K562 (cell line): Measurements from ENCODE around the gene MAGI2. TPM values are rescaled to one million over a fixed set of nuclear protein-coding genes. Genes with fewer than 3 reads are reported as not detected.

Experiments
- ATAC-seq: fragments of 200-7000 bp; cut with Tn5 transposase; 3 replicates; pipeline ENCODE4 v1.9.1; 2020; ENCODE audit warnings: moderate library complexity
- BruUV-seq: library from RNA; stranded (reverse); fragments of 400-500 nt; replicated peaks from 2 replicates; lab custom pipeline; 2021; lab: Mats Ljungman, UMichigan
- CTCF ChIA-PET: fragments of 300-600 bp; formaldehyde crosslinking; extraction: SDS; loops from one replicate; lab custom pipeline; 2021; ENCODE audit warnings: low intra/inter-chr PET ratio; lab: Yijun Ruan, JAX
- POLR2A ChIA-PET: fragments of 300-600, 350-650 bp; sonication (Branson Sonifier 250); formaldehyde crosslinking; extraction: SDS; loops from one replicate; lab custom pipeline; 2021; ENCODE audit warnings: antibody characterized with exemption, inconsistent platforms; lab: Yijun Ruan, JAX
- DNase-seq, 4 experiments: peaks; one replicate each; pipeline versions ENCODE4 v3.0.0 to v3.0.0-alpha.2; 2011 to 2018; ENCODE audit warnings: low spot score in 3 of 4, mixed read lengths in 3 of 4; ENCODE audit errors: extremely low read depth in 1 of 4
- FAIRE-seq: peaks from 2 replicates; lab custom pipeline; 2011; peaks lifted over from hg19 to GRCh38; lab: Jason Lieb, UNC
- H2AFZ ChIP-seq: 2 replicates; pipeline ENCODE4 v1.6.0; 2011; ENCODE audit warnings: low read depth, low read length, control low read depth, inconsistent platforms
- H3K27ac ChIP-seq: fragments of 200-600 bp; 3 replicates; pipeline ENCODE4 v1.8.0; 2011; ENCODE audit warnings: low read depth, mild to moderate bottlenecking, control low read depth, inconsistent platforms, low read length, moderate library complexity, mixed read lengths; ENCODE audit errors: extremely low read depth
- H3K27me3 ChIP-seq, 2 experiments: fragments of 300-600 bp in 1 of 2; 2 replicates in 1 of 2; 3 replicates in 1 of 2; pipeline versions ENCODE4 v1.6.0 to v1.8.0; 2011; ENCODE audit warnings: inconsistent platforms in 2 of 2, low read length in 2 of 2, mild to moderate bottlenecking in 1 of 2, mixed read lengths in 1 of 2, moderate library complexity in 1 of 2; ENCODE audit not compliant: control insufficient read depth in 2 of 2, insufficient read depth in 2 of 2
- H3K36me3 ChIP-seq: fragments of 300-600 bp; 3 replicates; pipeline ENCODE4 v1.8.0; 2011; ENCODE audit warnings: mild to moderate bottlenecking, low read length, inconsistent platforms; ENCODE audit not compliant: control insufficient read depth, insufficient read depth
- H3K4me1 ChIP-seq, 2 experiments: fragments of 200-600 bp in 1 of 2; replicated peaks in 1 of 2; 2 replicates in 1 of 2; 3 replicates in 1 of 2; pipeline versions ENCODE4 v1.5.1 to v1.8.0; 2011; ENCODE audit warnings: inconsistent platforms in 2 of 2, low read length in 2 of 2, mild to moderate bottlenecking in 1 of 2, mixed read lengths in 1 of 2, moderate library complexity in 1 of 2; ENCODE audit not compliant: control insufficient read depth in 2 of 2, insufficient read depth in 2 of 2
- H3K4me2 ChIP-seq: 2 replicates; pipeline ENCODE4 v1.6.1; 2011; ENCODE audit warnings: low read length, control low read depth, inconsistent platforms, mixed read lengths; ENCODE audit not compliant: insufficient read depth
- H3K4me3 ChIP-seq: fragments of 200-600 bp; sonication (generic), shearing (Covaris generic); 2 replicates; pipeline ENCODE4 v1.5.1; 2016; ENCODE audit warnings: control low read depth, inconsistent platforms
- H3K79me2 ChIP-seq: fragments of 200-600 bp; 3 replicates; pipeline ENCODE4 v1.8.0; 2011; ENCODE audit warnings: low read length, inconsistent platforms; ENCODE audit not compliant: control insufficient read depth, insufficient read depth
- H3K9ac ChIP-seq, 2 experiments: 2 replicates each; pipeline versions ENCODE4 v1.6.0 to v1.6.1; 2011; ENCODE audit warnings: low read depth in 2 of 2, low read length in 2 of 2, control low read depth in 1 of 2, inconsistent platforms in 1 of 2, mild to moderate bottlenecking in 1 of 2, mixed read lengths in 1 of 2; ENCODE audit not compliant: insufficient read depth in 1 of 2
- H3K9me1 ChIP-seq: one replicate; pipeline ENCODE4 v1.6.0; 2011; ENCODE audit warnings: inconsistent platforms, mild to moderate bottlenecking, low read length, moderate library complexity; ENCODE audit not compliant: control insufficient read depth, insufficient read depth
- H3K9me3 ChIP-seq: replicated peaks from 2 replicates; pipeline ENCODE4 v1.5.1; 2011; ENCODE audit warnings: low read depth, low read length, inconsistent platforms; ENCODE audit not compliant: control insufficient read depth, insufficient read depth
- H4K20me1 ChIP-seq: replicated peaks from 2 replicates; pipeline ENCODE4 v1.6.1; 2011; ENCODE audit warnings: low read length, inconsistent platforms, mixed read lengths; ENCODE audit not compliant: control insufficient read depth, insufficient read depth
- ETS2 ChIP-seq: IDR thresholded peaks from 2 replicates; pipeline ENCODE4 v1.6.1; 2016; ENCODE audit warnings: borderline replicate concordance, missing genetic modification characterization, mild to moderate bottlenecking, moderate library complexity, missing compliant biosample characterization; ENCODE audit not compliant: poor library complexity, severe bottlenecking
- GABPB2 ChIP-seq: fragments of 250-450 bp; sonication (Bioruptor Pico); conservative IDR thresholded peaks from 2 replicates; pipeline ENCODE4 v1.5.1; 2021; ENCODE audit warnings: mild to moderate bottlenecking
- HNRNPUL1 ChIP-seq: fragments of 200-400 bp; formaldehyde crosslinking; IDR thresholded peaks from 2 replicates; pipeline ENCODE4 v1.6.1; 2017; ENCODE audit warnings: low read length
- PHF21A ChIP-seq: fragments of 450-650 bp; IDR thresholded peaks from 2 replicates; pipeline ENCODE4 v1.6.1; 2017; ENCODE audit warnings: low read depth, borderline replicate concordance
- RB1 ChIP-seq: fragments of 450-650 bp; IDR thresholded peaks from 2 replicates; pipeline ENCODE4 v1.6.1; 2017; ENCODE audit warnings: low read depth, mild to moderate bottlenecking
- TSC22D4 ChIP-seq: fragments of 450-650 bp; IDR thresholded peaks from 2 replicates; pipeline ENCODE4 v1.6.1; 2016; ENCODE audit warnings: missing genetic modification characterization, missing biosample characterization, control low read depth
- ZNF347 ChIP-seq: fragments of 450-650 bp; formaldehyde crosslinking; IDR thresholded peaks from 2 replicates; pipeline ENCODE4 v1.4.0; 2020; ENCODE audit warnings: low read depth, mild to moderate bottlenecking, moderate library complexity
- ZNF354B ChIP-seq: fragments of 250-450 bp; sonication (Bioruptor Pico); IDR thresholded peaks from 2 replicates; pipeline ENCODE4 v1.4.0; 2020
- ZNF583 ChIP-seq: fragments of 250-450 bp; sonication (Bioruptor Pico); IDR thresholded peaks from 2 replicates; pipeline ENCODE4 v1.4.0; 2020
- WGBS: fragments of 100-300 bp; shearing (Covaris generic); methylation state at CpG from one replicate; pipeline ENCODE4 v1.1.6; 2016; ENCODE audit warnings: low coverage, mixed read lengths; ENCODE audit not compliant: insufficient coverage; ENCODE audit errors: missing lambda C conversion rate; 5-methylcytosine and 5-hydroxymethylcytosine counted together
- in situ Hi-C: fragments of 300-500 bp; cut with MboI; formaldehyde crosslinking; loops from 4 replicates; pipeline ENCODE4 v1.15.0; 2018; ENCODE audit warnings: inconsistent platforms, mixed read lengths
- intact Hi-C: fragments of 100-400 bp; cut with micrococcal nuclease; formaldehyde crosslinking; loops from 2 replicates; pipeline ENCODE4 v1.14.2; 2022
- polyA plus RNA-seq, 8 experiments: library from polyadenylated mRNA; depleted of rRNA in 4 of 8; stranded (reverse) in 5 of 8; unstranded in 3 of 8; fragments of >200 nt; fragmentation: Nextera tagmentation in 2 of 8; fragmentation: Illumina TruSeq in 1 of 8; extraction: Ambion mirVana in 2 of 8; extraction: Trizol in 1 of 8; gene quantifications; 2 replicates each; pipeline versions ENCODE4 v1.2.1 to v1.2.3, GENCODE V29; 2011 to 2014; ENCODE audit warnings: inconsistent platforms in 1 of 8, missing spikeins in 1 of 8
- total RNA-seq, 7 experiments: library from RNA; depleted of rRNA in 6 of 7; stranded (reverse); fragments of >200 nt in 6 of 7; fragmentation: Illumina TruSeq in 2 of 7; extraction: Trizol in 2 of 7; gene quantifications; 2 replicates each; pipeline versions ENCODE4 v1.2.1 to v1.2.3, GENCODE V29; 2011 to 2021; ENCODE audit warnings: low replicate concordance in 1 of 7

MAGI2 gene
- total and polyA plus RNA-seq, 9 of the 15 experiments (the other 6 are each of a cell fraction or from before 2014, with no cell fraction given) = 0.27 to 1.4 (median 0.70) TPM

GRCh38 chr7:78359836-78360235 lies 1093.6 kb downstream of the MAGI2 start:
- no peak for TF ChIP-seq ZNF354B (CRISPR knock-in tag)
- no peak for TF ChIP-seq ETS2 (tag)
- no peak for TF ChIP-seq PHF21A
- no peak for TF ChIP-seq GABPB2 (CRISPR knock-in tag)
- TF ChIP-seq ZNF583 (CRISPR knock-in tag) = no peak
- TF ChIP-seq ZNF347 (CRISPR knock-in tag) = no peak
- TF ChIP-seq RB1 = no peak
- no peak for TF ChIP-seq HNRNPUL1
- no peak for TF ChIP-seq TSC22D4 (tag)
- BruUV-seq = no TSS peak
- no peaks in the 10 kb centered on the region for H3K27me3 ChIP-seq
- intact Hi-C loops (no loop called here), in situ Hi-C loops (no loop called here)
- H2AFZ ChIP-seq = no peak overlapping the region
- H3K27ac ChIP-seq = no peak overlapping the region
- FAIRE-seq (no peak), DNase-seq (no peak), ATAC-seq (no peak)
- H3K9ac ChIP-seq = no peak overlapping the region
- H3K4me3 ChIP-seq = no peak overlapping the region
- no peaks in the 10 kb centered on the region for H3K4me1 ChIP-seq
- H3K36me3 ChIP-seq = no peaks in the 10 kb centered on the region
- H4K20me1 ChIP-seq = no peaks in the 10 kb centered on the region
- 9% methylated on average over 1 of the region's 1 CpG for WGBS
- H3K9me1 ChIP-seq = no peaks in the 10 kb centered on the region
- ChIA-PET POLR2A (no interaction called here), CTCF (no interaction called here)
- H3K4me2 ChIP-seq = no peak overlapping the region
- H3K79me2 ChIP-seq = no peaks in the 10 kb centered on the region
- H3K9me3 ChIP-seq = no peaks in the 10 kb centered on the region
